SK-N-SH (cell line): Measurements from ENCODE around the gene MLLT10. TPM values are rescaled to one million over a fixed set of nuclear protein-coding genes. Genes with fewer than 3 reads are reported as not detected.

ENCODE experiments used
- ELF1 ChIP-seq: IDR thresholded peaks from 2 replicates; pipeline ENCODE4 v1.4.0; 2012
- EP300 ChIP-seq, 2 experiments: IDR thresholded peaks; 2 replicates each; pipeline versions ENCODE4 v1.4.0 to v1.6.1; 2012; ENCODE audit warnings: borderline replicate concordance in 1 of 2, low read depth in 1 of 2, low read length in 1 of 2
- FOSL2 ChIP-seq: IDR thresholded peaks from 2 replicates; pipeline ENCODE4 v1.4.0; 2012; ENCODE audit warnings: low read depth, mild to moderate bottlenecking, moderate library complexity, borderline replicate concordance
- FOXJ3 ChIP-seq: sonication (generic); formaldehyde crosslinking; IDR thresholded peaks from 2 replicates; pipeline ENCODE4 v1.5.1; 2020; ENCODE audit warnings: mild to moderate bottlenecking, missing genetic modification reagents
- FOXM1 ChIP-seq: IDR thresholded peaks from 2 replicates; pipeline ENCODE4 v1.4.0; 2012; ENCODE audit warnings: low read depth, mild to moderate bottlenecking
- GABPA ChIP-seq: IDR thresholded peaks from 2 replicates; pipeline ENCODE4 v1.4.0; 2012; ENCODE audit warnings: low read depth, mild to moderate bottlenecking
- JUND ChIP-seq: IDR thresholded peaks from 2 replicates; pipeline ENCODE4 v1.4.0; 2012
- MEF2A ChIP-seq: IDR thresholded peaks from 2 replicates; pipeline ENCODE4 v1.4.0; 2012; ENCODE audit warnings: low read depth, borderline replicate concordance
- MXI1 ChIP-seq: IDR thresholded peaks from 2 replicates; pipeline ENCODE4 v1.6.1; 2012; ENCODE audit warnings: mild to moderate bottlenecking, low read depth, low read length, improper control_type of control experiment
- NFIC ChIP-seq: IDR thresholded peaks from 2 replicates; pipeline ENCODE4 v1.4.0; 2012; ENCODE audit warnings: borderline replicate concordance
- POLR2AphosphoS5 ChIP-seq: IDR thresholded peaks from 2 replicates; pipeline ENCODE4 v1.6.1; 2012; ENCODE audit warnings: low read depth, low read length
- RAD21 ChIP-seq: IDR thresholded peaks from 2 replicates; pipeline ENCODE4 v1.6.1; 2012; ENCODE audit warnings: mild to moderate bottlenecking, low read length
- RCOR1 ChIP-seq: fragments of 150-350 bp; IDR thresholded peaks from 2 replicates; pipeline ENCODE4 v1.6.1; 2017; ENCODE audit warnings: antibody characterized with exemption, low read length
- RXRA ChIP-seq: IDR thresholded peaks from 2 replicates; pipeline ENCODE4 v1.4.0; 2012; ENCODE audit warnings: low read depth, mild to moderate bottlenecking, borderline replicate concordance
- TAF1 ChIP-seq: IDR thresholded peaks from 2 replicates; pipeline ENCODE4 v1.6.1; 2012; ENCODE audit warnings: low read depth, mild to moderate bottlenecking, low read length, moderate library complexity, borderline replicate concordance
- TEAD4 ChIP-seq: IDR thresholded peaks from 2 replicates; pipeline ENCODE4 v1.4.0; 2012; ENCODE audit warnings: mild to moderate bottlenecking, borderline replicate concordance; ENCODE audit not compliant: insufficient read depth
- YY1 ChIP-seq: IDR thresholded peaks from 2 replicates; pipeline ENCODE4 v1.4.0; 2012; ENCODE audit warnings: low read depth, mild to moderate bottlenecking
- polyA plus RNA-seq, 3 experiments: library from polyadenylated mRNA; depleted of rRNA; stranded (reverse); fragments of >200 nt; gene quantifications; 2 replicates each; pipeline ENCODE4 v1.2.3, GENCODE V29; 2012
- TF ChIP-seq, protein P1 (sequence below): IDR thresholded peaks from 2 replicates; pipeline ENCODE4; 2012
- TF ChIP-seq, protein P2 (sequence below): IDR thresholded peaks from 2 replicates; pipeline ENCODE4 v1.4.0; 2012; ENCODE audit warnings: low read depth
- TF ChIP-seq, protein P3 (sequence below): fragments of 200-600 bp; sonication (generic); IDR thresholded peaks from 2 replicates; pipeline ENCODE4 v1.6.1; 2017; ENCODE audit warnings: antibody characterized with exemption, mild to moderate bottlenecking, moderate library complexity
- TF ChIP-seq, protein P4 (sequence below): fragments of 150-350 bp; IDR thresholded peaks from 2 replicates; pipeline ENCODE4 v1.6.1; 2016; ENCODE audit warnings: mild to moderate bottlenecking, low read depth, low read length

Gene MLLT10
- polyA plus RNA-seq, 1 of the 3 experiments (the other 2 are of a cell fraction), result 26.0 TPM

DNA sequence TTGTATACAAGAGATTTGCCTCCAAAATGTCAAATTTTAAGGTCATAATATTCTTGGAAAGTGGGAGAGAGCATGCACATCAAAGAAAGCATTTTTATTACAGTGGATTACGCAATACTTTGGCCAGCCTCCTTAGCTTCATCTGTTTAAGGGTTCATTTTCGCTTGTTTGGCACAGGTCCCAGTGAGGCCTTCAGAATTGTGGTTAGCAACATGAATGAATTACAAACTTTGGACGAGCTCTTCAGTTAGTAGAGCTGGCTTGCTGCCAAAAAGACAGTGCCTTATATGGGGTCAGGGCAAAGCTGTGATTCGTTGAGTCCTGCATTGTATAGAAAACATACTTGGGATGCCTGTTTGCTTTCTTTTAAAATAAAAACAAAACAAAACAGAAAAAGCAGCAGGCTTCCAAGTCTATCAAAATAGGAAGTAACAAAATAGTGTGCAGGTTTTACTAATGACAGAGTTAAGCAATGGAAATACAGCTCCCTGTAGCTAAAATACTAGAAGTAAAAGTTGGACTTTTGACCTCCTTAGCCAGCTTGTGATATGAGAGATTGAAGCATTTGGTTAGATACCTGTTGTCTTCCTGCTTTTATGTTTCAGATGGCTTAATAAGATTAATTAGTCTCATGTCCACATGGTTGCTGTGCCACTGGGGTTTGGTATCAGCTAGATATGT is 190.8 kb downstream of the MLLT10 start (continued):
- no peak for TF ChIP-seq TAF1
- TF ChIP-seq, protein P1, sequence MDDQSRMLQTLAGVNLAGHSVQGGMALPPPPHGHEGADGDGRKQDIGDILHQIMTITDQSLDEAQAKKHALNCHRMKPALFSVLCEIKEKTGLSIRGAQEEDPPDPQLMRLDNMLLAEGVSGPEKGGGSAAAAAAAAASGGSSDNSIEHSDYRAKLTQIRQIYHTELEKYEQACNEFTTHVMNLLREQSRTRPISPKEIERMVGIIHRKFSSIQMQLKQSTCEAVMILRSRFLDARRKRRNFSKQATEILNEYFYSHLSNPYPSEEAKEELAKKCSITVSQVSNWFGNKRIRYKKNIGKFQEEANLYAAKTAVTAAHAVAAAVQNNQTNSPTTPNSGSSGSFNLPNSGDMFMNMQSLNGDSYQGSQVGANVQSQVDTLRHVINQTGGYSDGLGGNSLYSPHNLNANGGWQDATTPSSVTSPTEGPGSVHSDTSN, result peak; percentile 64
- no peak for TF ChIP-seq FOXM1
- TF ChIP-seq, protein P2, sequence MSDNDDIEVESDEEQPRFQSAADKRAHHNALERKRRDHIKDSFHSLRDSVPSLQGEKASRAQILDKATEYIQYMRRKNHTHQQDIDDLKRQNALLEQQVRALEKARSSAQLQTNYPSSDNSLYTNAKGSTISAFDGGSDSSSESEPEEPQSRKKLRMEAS, result peak; percentile 51
- TF ChIP-seq, protein P3, sequence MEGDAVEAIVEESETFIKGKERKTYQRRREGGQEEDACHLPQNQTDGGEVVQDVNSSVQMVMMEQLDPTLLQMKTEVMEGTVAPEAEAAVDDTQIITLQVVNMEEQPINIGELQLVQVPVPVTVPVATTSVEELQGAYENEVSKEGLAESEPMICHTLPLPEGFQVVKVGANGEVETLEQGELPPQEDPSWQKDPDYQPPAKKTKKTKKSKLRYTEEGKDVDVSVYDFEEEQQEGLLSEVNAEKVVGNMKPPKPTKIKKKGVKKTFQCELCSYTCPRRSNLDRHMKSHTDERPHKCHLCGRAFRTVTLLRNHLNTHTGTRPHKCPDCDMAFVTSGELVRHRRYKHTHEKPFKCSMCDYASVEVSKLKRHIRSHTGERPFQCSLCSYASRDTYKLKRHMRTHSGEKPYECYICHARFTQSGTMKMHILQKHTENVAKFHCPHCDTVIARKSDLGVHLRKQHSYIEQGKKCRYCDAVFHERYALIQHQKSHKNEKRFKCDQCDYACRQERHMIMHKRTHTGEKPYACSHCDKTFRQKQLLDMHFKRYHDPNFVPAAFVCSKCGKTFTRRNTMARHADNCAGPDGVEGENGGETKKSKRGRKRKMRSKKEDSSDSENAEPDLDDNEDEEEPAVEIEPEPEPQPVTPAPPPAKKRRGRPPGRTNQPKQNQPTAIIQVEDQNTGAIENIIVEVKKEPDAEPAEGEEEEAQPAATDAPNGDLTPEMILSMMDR, result no peak
- no peak for TF ChIP-seq GABPA
- TF ChIP-seq RCOR1, result peak; percentile 67; the same call in 1 of the 2 replicates
- TF ChIP-seq ELF1, result no peak
- peak; percentile 56; the same call in 1 of the 2 replicates for TF ChIP-seq RXRA
- TF ChIP-seq YY1, result no peak
- TF ChIP-seq MEF2A, result 0 out of 2 replicates have a peak, but pooled peaks have one; percentile 15
- TF ChIP-seq MXI1, result peak; percentile 16; the same call in 1 of the 2 replicates
- TF ChIP-seq, protein P4, sequence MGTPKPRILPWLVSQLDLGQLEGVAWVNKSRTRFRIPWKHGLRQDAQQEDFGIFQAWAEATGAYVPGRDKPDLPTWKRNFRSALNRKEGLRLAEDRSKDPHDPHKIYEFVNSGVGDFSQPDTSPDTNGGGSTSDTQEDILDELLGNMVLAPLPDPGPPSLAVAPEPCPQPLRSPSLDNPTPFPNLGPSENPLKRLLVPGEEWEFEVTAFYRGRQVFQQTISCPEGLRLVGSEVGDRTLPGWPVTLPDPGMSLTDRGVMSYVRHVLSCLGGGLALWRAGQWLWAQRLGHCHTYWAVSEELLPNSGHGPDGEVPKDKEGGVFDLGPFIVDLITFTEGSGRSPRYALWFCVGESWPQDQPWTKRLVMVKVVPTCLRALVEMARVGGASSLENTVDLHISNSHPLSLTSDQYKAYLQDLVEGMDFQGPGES, result no peak
- TF ChIP-seq FOSL2, result no peak
- peak; percentile 41 for TF ChIP-seq JUND
- peak; percentile 43; the same call in 1 of the 2 replicates for TF ChIP-seq TEAD4
- TF ChIP-seq RAD21, result no peak
- no peak for TF ChIP-seq FOXJ3 (CRISPR knock-in tag)
- peak; percentile 59; the same call in 1 of the 2 replicates for TF ChIP-seq POLR2AphosphoS5
- TF ChIP-seq EP300 (IDR thresholded peaks at IDR 0.05; ENCODE audit: borderline replicate concordance in 1 of 2, low read depth in 1 of 2, low read length in 1 of 2), result peak; percentile 31 to 68; a peak in 2 of 4 replicates
- TF ChIP-seq NFIC, result peak; percentile 99
